K562 (cell line): ENCODE results near the gene IFI16. TPM values are rescaled to one million over a fixed set of nuclear protein-coding genes. Genes with fewer than 3 reads are reported as not detected.

Source experiments
- ATF7 ChIP-seq: fragments of 450-650 bp; IDR thresholded peaks from 2 replicates; pipeline ENCODE4 v1.7.1; 2014; ENCODE audit warnings: mild to moderate bottlenecking, moderate library complexity
- C11orf30 ChIP-seq: fragments of 450-650 bp; IDR thresholded peaks from 2 replicates; pipeline ENCODE4 v1.6.1; 2016; ENCODE audit warnings: low read depth, mild to moderate bottlenecking
- FOXK1 ChIP-seq: sonication (generic); formaldehyde crosslinking; IDR thresholded peaks from 2 replicates; pipeline ENCODE4 v1.8.0; 2022; ENCODE audit warnings: missing genetic modification reagents, mild to moderate bottlenecking, borderline replicate concordance
- GTF3C2 ChIP-seq: IDR thresholded peaks from 3 replicates; pipeline ENCODE4 v1.6.1; 2011; ENCODE audit warnings: borderline replicate concordance, mild to moderate bottlenecking, moderate library complexity; ENCODE audit not compliant: insufficient read length; ENCODE audit errors: extremely low read depth
- IRF1 ChIP-seq: sonication (generic); formaldehyde crosslinking; IDR thresholded peaks from 2 replicates; pipeline ENCODE4 v1.8.0; 2022; ENCODE audit warnings: missing genetic modification reagents, mild to moderate bottlenecking, borderline replicate concordance
- IRF2 ChIP-seq: sonication (generic); formaldehyde crosslinking; IDR thresholded peaks from 2 replicates; pipeline ENCODE4 v1.8.1; 2022; ENCODE audit warnings: mild to moderate bottlenecking, missing genetic modification reagents
- MCM3 ChIP-seq: fragments of 450-650 bp; IDR thresholded peaks from 2 replicates; pipeline ENCODE4 v1.6.1; 2016
- POLR2A ChIP-seq: fragments of 450-650 bp; conservative IDR thresholded peaks from 2 replicates; pipeline ENCODE4 v1.6.1; 2016
- SREBF2 ChIP-seq: sonication (generic); formaldehyde crosslinking; IDR thresholded peaks from 2 replicates; pipeline ENCODE4 v1.4.0; 2020; ENCODE audit warnings: mild to moderate bottlenecking, missing genetic modification reagents
- TARDBP ChIP-seq: fragments of 450-650 bp; IDR thresholded peaks from 2 replicates; pipeline ENCODE4 v1.6.1; 2016
- ZBTB5 ChIP-seq: fragments of 450-650 bp; IDR thresholded peaks from 2 replicates; pipeline ENCODE4 v1.6.1; 2017; ENCODE audit warnings: antibody characterized with exemption
- ZFX ChIP-seq: sonication (generic); formaldehyde crosslinking; IDR thresholded peaks from 2 replicates; pipeline ENCODE4 v1.8.0; 2022; ENCODE audit warnings: mild to moderate bottlenecking, missing genetic modification reagents, moderate library complexity
- ZNF263 ChIP-seq: sonication (generic); formaldehyde crosslinking; IDR thresholded peaks from 2 replicates; pipeline ENCODE4 v1.8.0; 2022; ENCODE audit warnings: mild to moderate bottlenecking, missing genetic modification reagents, borderline replicate concordance
- ZNF354B ChIP-seq: fragments of 250-450 bp; sonication (Bioruptor Pico); IDR thresholded peaks from 2 replicates; pipeline ENCODE4 v1.4.0; 2020
- ZNF395 ChIP-seq: fragments of 200-800 bp; sonication (Bioruptor generic); IDR thresholded peaks from 2 replicates; pipeline ENCODE4 v1.6.1; 2017; ENCODE audit warnings: missing genetic modification characterization, missing compliant biosample characterization
- ZNF644 ChIP-seq: fragments of 200-800 bp; sonication (Bioruptor generic); IDR thresholded peaks from 2 replicates; pipeline ENCODE4 v1.6.1; 2016; ENCODE audit warnings: low read depth, missing genetic modification characterization, missing compliant biosample characterization
- ZNF655 ChIP-seq: fragments of 250-450 bp; sonication (Bioruptor Pico); IDR thresholded peaks from 2 replicates; pipeline ENCODE4 v1.5.0; 2021
- ZNF740 ChIP-seq, 3 experiments: fragments of 200-800 bp in 1 of 3; sonication (Bioruptor generic) in 1 of 3; sonication (generic) in 1 of 3; formaldehyde crosslinking in 1 of 3; IDR thresholded peaks; 2 replicates each; pipeline versions ENCODE4 v1.6.1 to v1.8.0; 2016 to 2022; ENCODE audit warnings: mild to moderate bottlenecking in 2 of 3, missing compliant biosample characterization in 2 of 3, missing genetic modification characterization in 2 of 3, missing genetic modification reagents in 1 of 3
- polyA plus RNA-seq, 8 experiments: library from polyadenylated mRNA; depleted of rRNA in 4 of 8; stranded (reverse) in 5 of 8; unstranded in 3 of 8; fragments of >200 nt; fragmentation: Nextera tagmentation in 2 of 8; fragmentation: Illumina TruSeq in 1 of 8; extraction: Ambion mirVana in 2 of 8; extraction: Trizol in 1 of 8; gene quantifications; 2 replicates each; pipeline versions ENCODE4 v1.2.1 to v1.2.3, GENCODE V29; 2011 to 2014; ENCODE audit warnings: inconsistent platforms in 1 of 8, missing spikeins in 1 of 8
- total RNA-seq, 7 experiments: library from RNA; depleted of rRNA in 6 of 7; stranded (reverse); fragments of >200 nt in 6 of 7; fragmentation: Illumina TruSeq in 2 of 7; extraction: Trizol in 2 of 7; gene quantifications; 2 replicates each; pipeline versions ENCODE4 v1.2.1 to v1.2.3, GENCODE V29; 2011 to 2021; ENCODE audit warnings: low replicate concordance in 1 of 7

Gene IFI16
- total and polyA plus RNA-seq, 9 of the 15 experiments (the other 6 are each of a cell fraction or from before 2014, with no cell fraction given), result 0.70 to 2.8 (median 1.6) TPM

GRCh38 chr1:159077120-159077961 is 67.6 kb downstream of the IFI16 start (continued):
- TF ChIP-seq FOXK1 (no peak), ZNF395 (CRISPR knock-in tag) (peak; percentile 23; the same call in 1 of the 2 replicates), ZNF655 (CRISPR knock-in tag) (no peak), POLR2A (peak; percentile 78), IRF2 (no peak), ATF7 (peak; percentile 72), ZNF644 (tag) (no peak), ZNF740 (CRISPR knock-in tag; IDR thresholded peaks at IDR 0.05) (no peak), ZNF740 (tag; IDR thresholded peaks at IDR 0.05) (peak in 1 of 2 experiments; percentile 62; a peak in 1 of 4 replicates), GTF3C2 (no peak), ZBTB5 (no peak), MCM3 (no peak), SREBF2 (CRISPR knock-in tag) (no peak), ZFX (CRISPR knock-in tag) (no peak), ZNF354B (CRISPR knock-in tag) (peak; percentile 4; the same call in 1 of the 2 replicates), TARDBP (no peak), ZNF263 (no peak), IRF1 (no peak), C11orf30 (peak; percentile 68)
